Keratinocyte (primary cell): ENCODE results near the gene SPATA9.

Experiments
- CTCF ChIP-seq, 3 experiments: IDR thresholded peaks in 1 of 3; conservative IDR thresholded peaks in 1 of 3; optimal IDR thresholded peaks in 1 of 3; 2 replicates in 2 of 3; 3 replicates in 1 of 3; pipeline versions ENCODE3 to v1.5.1; 2011; ENCODE audit warnings: low read length in 3 of 3, mild to moderate bottlenecking in 3 of 3, moderate library complexity in 2 of 3, control low read depth in 1 of 3, inconsistent platforms in 1 of 3; ENCODE audit not compliant: insufficient read depth in 2 of 3; ENCODE audit errors: extremely low read depth in 1 of 3
- EZH2 ChIP-seq: IDR thresholded peaks from one replicate; pipeline ENCODE4 v1.6.1; 2012; ENCODE audit warnings: inconsistent platforms, mild to moderate bottlenecking, low read length, moderate library complexity

- TF ChIP-seq CTCF (optimal IDR thresholded peaks at IDR 0.05 in 1 of 3, IDR thresholded peaks at IDR 0.05 in 1 of 3, conservative IDR thresholded peaks at IDR 0.05 in 1 of 3; ENCODE audit: extremely low read depth in 1 of 3, insufficient read depth in 2 of 3, low read length in 3 of 3) = no peak
- TF ChIP-seq EZH2 = no peak
Observed at GRCh38 chr5:95715799-95716461, 33.1 kb upstream of the SPATA9 start.
